Endothelial cell of umbilical vein (primary cell): ENCODE data around the gene TTYH3. TPM values are rescaled to one million over a fixed set of nuclear protein-coding genes. Genes with fewer than 3 reads are reported as not detected.

Experiments
- BruUV-seq: library from RNA; stranded (reverse); fragments of 400-500 nt; replicated peaks from 2 replicates; lab custom pipeline; 2021; lab: Mats Ljungman, UMichigan
- CTCF ChIA-PET: fragments of 300-600, 350-600 bp; sonication (Branson Sonifier 250); formaldehyde crosslinking; loops from one replicate; lab custom pipeline; 2021; ENCODE audit warnings: antibody characterized with exemption, inconsistent platforms; lab: Charles Lee
- POLR2A ChIA-PET: fragments of 300-600, 350-600 bp; sonication (Branson Sonifier 250); formaldehyde crosslinking; loops from one replicate; lab custom pipeline; 2021; ENCODE audit warnings: antibody characterized with exemption, inconsistent platforms; lab: Charles Lee
- DNase-seq: peaks from one replicate; pipeline ENCODE4 v3.0.0-alpha.2; 2011; ENCODE audit warnings: low read depth, low spot score
- FAIRE-seq: peaks from 2 replicates; lab custom pipeline; 2011; peaks lifted over from hg19 to GRCh38; lab: Jason Lieb, UNC
- H2AFZ ChIP-seq: 2 replicates; pipeline ENCODE4 v1.6.0; 2012; ENCODE audit warnings: low read depth, low read length, control low read depth, inconsistent platforms
- H3K27ac ChIP-seq: 2 replicates; pipeline ENCODE4 v1.5.1; 2011; ENCODE audit warnings: low read depth, mild to moderate bottlenecking, control low read depth, low read length, moderate library complexity; ENCODE audit not compliant: insufficient read depth
- H3K27me3 ChIP-seq, 2 experiments: 2 replicates each; pipeline versions ENCODE4 v1.6.0 to v1.6.1; 2011; ENCODE audit warnings: low read length in 2 of 2, mixed read lengths in 1 of 2; ENCODE audit not compliant: control insufficient read depth in 2 of 2, insufficient read depth in 2 of 2
- H3K36me3 ChIP-seq, 2 experiments: 2 replicates in 1 of 2; 3 replicates in 1 of 2; pipeline ENCODE4 v1.5.1; 2011; ENCODE audit warnings: low read length in 2 of 2, mild to moderate bottlenecking in 1 of 2, moderate library complexity in 1 of 2; ENCODE audit not compliant: control insufficient read depth in 2 of 2, insufficient read depth in 2 of 2; ENCODE audit errors: extremely low read depth in 1 of 2
- H3K4me1 ChIP-seq: 3 replicates; pipeline ENCODE4 v1.5.1; 2011; ENCODE audit warnings: mild to moderate bottlenecking, low read length; ENCODE audit not compliant: control insufficient read depth, insufficient read depth; ENCODE audit errors: extremely low read depth
- H3K4me2 ChIP-seq: 2 replicates; pipeline ENCODE4 v1.6.1; 2011; ENCODE audit warnings: low read length, control low read depth, mixed read lengths; ENCODE audit not compliant: insufficient read depth
- H3K4me3 ChIP-seq, 3 experiments: fragments of 200-600 bp in 1 of 3; sonication (generic), shearing (Covaris generic) in 1 of 3; replicated peaks in 1 of 3; 2 replicates each; pipeline ENCODE4 v1.5.1; 2011 to 2016; ENCODE audit warnings: control low read depth in 3 of 3, low read length in 3 of 3, mild to moderate bottlenecking in 2 of 3, inconsistent platforms in 1 of 3, low read depth in 1 of 3, moderate library complexity in 1 of 3; ENCODE audit not compliant: insufficient read depth in 1 of 3
- H3K79me2 ChIP-seq: 2 replicates; pipeline ENCODE4 v1.6.0; 2012; ENCODE audit warnings: low read length, inconsistent platforms; ENCODE audit not compliant: control insufficient read depth, insufficient read depth
- H3K9ac ChIP-seq: replicated peaks from 2 replicates; pipeline ENCODE3; 2011; ENCODE audit warnings: low read length, control low read depth; ENCODE audit not compliant: insufficient read depth; ENCODE audit errors: extremely low read depth
- H3K9me1 ChIP-seq: replicated peaks from 3 replicates; pipeline ENCODE4 v1.6.0; 2011; ENCODE audit warnings: mild to moderate bottlenecking, low read length; ENCODE audit not compliant: control insufficient read depth, insufficient read depth; ENCODE audit errors: extremely low read depth
- H3K9me3 ChIP-seq: replicated peaks from 2 replicates; pipeline ENCODE4 v1.5.1; 2012; ENCODE audit warnings: low read length, inconsistent platforms; ENCODE audit not compliant: control insufficient read depth, insufficient read depth
- H4K20me1 ChIP-seq: replicated peaks from 2 replicates; pipeline ENCODE3; 2011; ENCODE audit warnings: mild to moderate bottlenecking, low read length; ENCODE audit not compliant: control insufficient read depth, insufficient read depth; ENCODE audit errors: extremely low read depth
- EZH2 ChIP-seq: IDR thresholded peaks from 2 replicates; pipeline ENCODE4 v1.6.1; 2012; ENCODE audit warnings: borderline replicate concordance, low read depth, mild to moderate bottlenecking, moderate library complexity, low read length, inconsistent platforms; ENCODE audit not compliant: severe bottlenecking
- FOS ChIP-seq: IDR thresholded peaks from 2 replicates; pipeline ENCODE4 v1.6.1; 2011; ENCODE audit warnings: mild to moderate bottlenecking, low read length, moderate library complexity, borderline replicate concordance; ENCODE audit not compliant: insufficient read depth
- GATA2 ChIP-seq: IDR thresholded peaks from 2 replicates; pipeline ENCODE4 v1.7.0; 2011; ENCODE audit warnings: low read depth, mild to moderate bottlenecking, moderate library complexity, mixed read lengths, low read length; ENCODE audit not compliant: insufficient read length, insufficient read depth
- JUN ChIP-seq: IDR thresholded peaks from 2 replicates; pipeline ENCODE4 v1.6.1; 2011; ENCODE audit warnings: borderline replicate concordance, low read depth; ENCODE audit not compliant: insufficient read length, insufficient read depth
- MYC ChIP-seq: IDR thresholded peaks from one replicate; pipeline ENCODE4 v1.6.1; 2011; ENCODE audit warnings: mild to moderate bottlenecking, low read depth, low read length
- POLR2A ChIP-seq: IDR thresholded peaks from 2 replicates; pipeline ENCODE4 v1.6.1; 2012; ENCODE audit warnings: low read depth, mild to moderate bottlenecking, control low read depth, low read length
- POLR2AphosphoS5 ChIP-seq: IDR thresholded peaks from 2 replicates; pipeline ENCODE4 v1.6.1; 2012; ENCODE audit warnings: low read depth, mild to moderate bottlenecking, control low read depth, low read length, moderate library complexity; ENCODE audit not compliant: insufficient read depth
- dilution Hi-C: fragments of 300-500 bp; cut with MboI; formaldehyde crosslinking; loops from one replicate; pipeline ENCODE4 v1.15.0; 2019; ENCODE audit warnings: low sequenced_read_pairs; ENCODE audit not compliant: extremely low pct_ligation_motif_present
- intact Hi-C: fragments of 100-400 bp; cut with micrococcal nuclease; formaldehyde crosslinking; loops from one replicate; pipeline ENCODE4 v1.10.0; 2022
- polyA plus RNA-seq, 4 experiments: library from polyadenylated mRNA; depleted of rRNA in 3 of 4; stranded (reverse) in 3 of 4; unstranded in 1 of 4; fragments of >200 nt; gene quantifications; 2 replicates each; pipeline versions ENCODE4 v1.2.1 to v1.2.3, GENCODE V29; 2011 to 2012; ENCODE audit warnings: missing spikeins in 1 of 4
- total RNA-seq: library from RNA; stranded (reverse); gene quantifications from 2 replicates; pipeline ENCODE4 v1.2.3, GENCODE V29; 2021
- TF ChIP-seq, protein P1 (sequence below): IDR thresholded peaks from 2 replicates; pipeline ENCODE4 v1.6.1; 2011; ENCODE audit not compliant: insufficient read depth, insufficient read length
- TF ChIP-seq, protein P2 (sequence below), 2 donors: IDR thresholded peaks; 1 replicate in 1 of 2; 2 replicates in 1 of 2; pipeline ENCODE4 v1.5.1; 2011; ENCODE audit warnings: low read length in 2 of 2, mild to moderate bottlenecking in 2 of 2, moderate library complexity in 2 of 2, control low read depth in 1 of 2, inconsistent platforms in 1 of 2, low read depth in 1 of 2; ENCODE audit not compliant: insufficient read depth in 1 of 2; ENCODE audit errors: extremely low read depth in 1 of 2

The TTYH3 gene
- total and polyA plus RNA-seq, 2 donors (not counting 3 experiments of a cell fraction or from before 2014, with no cell fraction given): 143 to 280 TPM

DNA sequence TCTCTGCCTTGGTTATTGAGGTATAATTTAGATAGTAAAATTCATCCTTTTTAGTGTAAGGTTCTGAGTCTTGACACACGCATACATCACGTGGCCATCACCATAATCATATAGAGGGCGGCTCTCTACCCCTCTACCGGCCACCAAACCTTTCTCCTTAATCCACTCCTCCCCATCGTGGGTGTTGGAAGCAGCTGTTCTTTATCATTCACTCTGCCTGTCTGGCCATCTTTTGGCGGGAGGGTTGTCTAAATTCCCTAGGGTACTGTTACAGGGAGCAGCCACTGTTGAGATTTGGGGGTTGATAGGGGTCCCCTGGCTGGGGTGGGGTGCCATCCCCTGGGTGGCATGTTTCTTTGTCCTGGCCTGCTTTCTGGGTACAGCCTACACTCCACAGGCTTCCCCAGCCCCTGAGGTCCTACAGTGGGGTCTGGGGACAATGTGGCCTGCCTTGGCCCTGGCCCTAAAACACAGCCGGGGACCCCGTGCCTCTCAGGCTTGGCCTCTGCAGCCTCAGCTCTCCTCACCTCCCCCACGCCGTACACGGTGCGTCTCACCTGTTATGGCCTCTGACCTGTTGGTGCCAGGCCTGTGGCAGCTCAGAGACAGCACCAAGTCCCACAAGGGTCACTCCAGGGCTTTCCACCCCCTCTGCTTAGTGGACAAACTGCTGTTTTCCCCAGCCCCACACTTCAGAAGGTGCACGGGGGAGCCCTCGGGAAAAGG, 73.7 kb downstream of the TTYH3 start:
- no peaks in the 10 kb centered on the region for H3K27me3 ChIP-seq
- no TSS peak for BruUV-seq
- no peaks in the 10 kb centered on the region for H3K4me1 ChIP-seq
- H3K9me1 ChIP-seq: no peaks in the 10 kb centered on the region
- no peak overlapping the region for H3K4me2 ChIP-seq
- no peaks in the 10 kb centered on the region for H4K20me1 ChIP-seq
- H3K36me3 ChIP-seq: no peaks in the 10 kb centered on the region
- H3K4me3 ChIP-seq: no peak overlapping the region
- TF ChIP-seq POLR2A (no peak), POLR2AphosphoS5 (no peak), GATA2 (no peak), FOS (no peak), JUN (no peak), EZH2 (no peak), MYC (no peak)
- TF ChIP-seq, protein P1, sequence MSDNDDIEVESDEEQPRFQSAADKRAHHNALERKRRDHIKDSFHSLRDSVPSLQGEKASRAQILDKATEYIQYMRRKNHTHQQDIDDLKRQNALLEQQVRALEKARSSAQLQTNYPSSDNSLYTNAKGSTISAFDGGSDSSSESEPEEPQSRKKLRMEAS: no peak
- TF ChIP-seq, protein P2, sequence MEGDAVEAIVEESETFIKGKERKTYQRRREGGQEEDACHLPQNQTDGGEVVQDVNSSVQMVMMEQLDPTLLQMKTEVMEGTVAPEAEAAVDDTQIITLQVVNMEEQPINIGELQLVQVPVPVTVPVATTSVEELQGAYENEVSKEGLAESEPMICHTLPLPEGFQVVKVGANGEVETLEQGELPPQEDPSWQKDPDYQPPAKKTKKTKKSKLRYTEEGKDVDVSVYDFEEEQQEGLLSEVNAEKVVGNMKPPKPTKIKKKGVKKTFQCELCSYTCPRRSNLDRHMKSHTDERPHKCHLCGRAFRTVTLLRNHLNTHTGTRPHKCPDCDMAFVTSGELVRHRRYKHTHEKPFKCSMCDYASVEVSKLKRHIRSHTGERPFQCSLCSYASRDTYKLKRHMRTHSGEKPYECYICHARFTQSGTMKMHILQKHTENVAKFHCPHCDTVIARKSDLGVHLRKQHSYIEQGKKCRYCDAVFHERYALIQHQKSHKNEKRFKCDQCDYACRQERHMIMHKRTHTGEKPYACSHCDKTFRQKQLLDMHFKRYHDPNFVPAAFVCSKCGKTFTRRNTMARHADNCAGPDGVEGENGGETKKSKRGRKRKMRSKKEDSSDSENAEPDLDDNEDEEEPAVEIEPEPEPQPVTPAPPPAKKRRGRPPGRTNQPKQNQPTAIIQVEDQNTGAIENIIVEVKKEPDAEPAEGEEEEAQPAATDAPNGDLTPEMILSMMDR (IDR thresholded peaks at IDR 0.05; ENCODE audit: extremely low read depth in 1 of 2, insufficient read depth in 1 of 2, low read depth in 1 of 2, low read length in 2 of 2): no peak
- intact Hi-C loops (no loop called here), dilution Hi-C loops (no loop called here)
- DNase-seq (no peak), FAIRE-seq (no peak)
- no peak overlapping the region for H3K27ac ChIP-seq
- ChIA-PET CTCF (interaction anchor here (0.7 to 1.3 kb wide), 3 partner anchors 15 to 237 kb away, joined by 3 to 7 read pairs (median 3); no protein-coding TSS in a partner anchor), POLR2A (no interaction called here)
- no peak overlapping the region for H3K9ac ChIP-seq
- H3K79me2 ChIP-seq: no peaks in the 10 kb centered on the region
- no peaks in the 10 kb centered on the region for H3K9me3 ChIP-seq
- no peak overlapping the region for H2AFZ ChIP-seq
